Smooth muscle cell (in vitro differentiated cells): Measurements from ENCODE around the gene NOB1. TPM values are rescaled to one million over a fixed set of nuclear protein-coding genes. Genes with fewer than 3 reads are reported as not detected.

Experiments
- DNase-seq: peaks from one replicate; lab custom pipeline; 2025; ENCODE audit not compliant: unreplicated experiment; lab: John Stamatoyannopoulos, UW
- H2AFZ ChIP-seq: fragments of 200-600 bp; sonication (generic); 2 replicates; pipeline ENCODE4 v1.6.0; 2016; ENCODE audit warnings: antibody characterized with exemption, low read depth, mild to moderate bottlenecking
- H3F3A ChIP-seq: fragments of 200-600 bp; sonication (generic); 2 replicates; pipeline ENCODE4 v1.6.0; 2017; ENCODE audit warnings: antibody characterized with exemption, low read depth
- H3K27ac ChIP-seq: fragments of 200-600 bp; sonication (generic); 2 replicates; pipeline ENCODE4 v1.5.1; 2016; ENCODE audit warnings: low read depth, mild to moderate bottlenecking
- H3K27me3 ChIP-seq: fragments of 200-600 bp; sonication (generic); 2 replicates; pipeline ENCODE4 v1.6.1; 2016; ENCODE audit warnings: low read depth, mild to moderate bottlenecking
- H3K36me3 ChIP-seq: fragments of 200-600 bp; sonication (generic); 2 replicates; pipeline ENCODE4 v1.5.1; 2016; ENCODE audit warnings: low read depth
- H3K4me1 ChIP-seq: fragments of 200-600 bp; sonication (generic); 2 replicates; pipeline ENCODE4 v1.5.1; 2016; ENCODE audit warnings: low read depth
- H3K4me2 ChIP-seq: fragments of 200-600 bp; sonication (generic); 2 replicates; pipeline ENCODE4 v1.6.0; 2016; ENCODE audit warnings: mild to moderate bottlenecking
- H3K4me3 ChIP-seq: fragments of 200-600 bp; sonication (generic); 2 replicates; pipeline ENCODE4 v1.5.1; 2016; ENCODE audit warnings: mild to moderate bottlenecking
- H3K79me2 ChIP-seq: fragments of 200-600 bp; sonication (generic); 2 replicates; pipeline ENCODE4 v1.6.0; 2016; ENCODE audit warnings: low read depth, mild to moderate bottlenecking
- H3K9ac ChIP-seq: fragments of 200-600 bp; sonication (generic); 2 replicates; pipeline ENCODE4 v1.6.0; 2016; ENCODE audit warnings: low read depth
- H3K9me3 ChIP-seq: fragments of 200-600 bp; sonication (generic); replicated peaks from 2 replicates; pipeline ENCODE4 v1.5.1; 2016; ENCODE audit warnings: low read depth
- H4K20me1 ChIP-seq: fragments of 200-600 bp; sonication (generic); 2 replicates; pipeline ENCODE4 v1.6.0; 2016; ENCODE audit warnings: low read depth
- CTCF ChIP-seq: fragments of 200-600 bp; sonication (generic); IDR thresholded peaks from 2 replicates; pipeline ENCODE4 v1.5.1; 2017; ENCODE audit warnings: borderline replicate concordance, mild to moderate bottlenecking, antibody characterized with exemption; ENCODE audit not compliant: insufficient read depth, poor library complexity, severe bottlenecking
- WGBS: methylation state at CpG from one replicate; pipeline ENCODE4 v1.1.7; 2016; ENCODE audit warnings: low lambda C conversion rate; 5-methylcytosine and 5-hydroxymethylcytosine counted together
- polyA plus RNA-seq: library from polyadenylated mRNA; unstranded; fragments of >200 nt; fragmentation: Nextera tagmentation; extraction: Ambion mirVana; gene quantifications from 2 replicates; pipeline ENCODE4 v1.2.1, GENCODE V29; 2016
- total RNA-seq: library from RNA; depleted of rRNA; stranded (reverse); fragments of >200 nt; gene quantifications from 2 replicates; pipeline ENCODE4 v1.2.3, GENCODE V29; 2014

The NOB1 gene
- total and polyA plus RNA-seq, 2 experiments from 2014 or later = 20.6 to 24.2 TPM

GRCh38 chr16:69706975-69707340, 47.8 kb downstream of the NOB1 start:
- no peak overlapping the region for H3K4me3 ChIP-seq
- H3K4me2 ChIP-seq = no peak overlapping the region
- no peak for TF ChIP-seq CTCF
- peaks cover 15% of the 10 kb centered on the region for H3F3A ChIP-seq
- H3K9me3 ChIP-seq = no peaks in the 10 kb centered on the region
- H3K36me3 ChIP-seq = no peaks in the 10 kb centered on the region
- H3K27ac ChIP-seq = peak overlapping the region; percentile 29
- peaks cover 9% of the 10 kb centered on the region for H3K79me2 ChIP-seq
- no peaks in the 10 kb centered on the region for H3K27me3 ChIP-seq
- 72% methylated on average over 2 of the region's 2 CpGs for WGBS
- no peak overlapping the region for H2AFZ ChIP-seq
- H4K20me1 ChIP-seq = peaks cover 20% of the 10 kb centered on the region
- H3K9ac ChIP-seq = no peak overlapping the region
- no peak for DNase-seq
- no peaks in the 10 kb centered on the region for H3K4me1 ChIP-seq

- H3F3A ChIP-seq = peaks cover 14% of the 10 kb centered on the region
- no peaks in the 10 kb centered on the region for H3K9me3 ChIP-seq
- H3K79me2 ChIP-seq = peaks cover 9% of the 10 kb centered on the region
- no peak overlapping the region for H3K4me3 ChIP-seq
- H3K4me1 ChIP-seq = no peaks in the 10 kb centered on the region
- WGBS = 75% methylated on average over 1 of the region's 1 CpG
- no peak overlapping the region for H3K4me2 ChIP-seq
- no peaks in the 10 kb centered on the region for H3K36me3 ChIP-seq
- peaks cover 26% of the 10 kb centered on the region for H4K20me1 ChIP-seq
- H3K27ac ChIP-seq = peak overlapping the region; percentile 29
- no peak for TF ChIP-seq CTCF
- no peak overlapping the region for H3K9ac ChIP-seq
- no peak for DNase-seq
- no peak overlapping the region for H2AFZ ChIP-seq
- H3K27me3 ChIP-seq = no peaks in the 10 kb centered on the region
Observed at GRCh38 chr16:69706256-69706974, 48.3 kb downstream of the NOB1 start.

- H3K4me1 ChIP-seq = no peaks in the 10 kb centered on the region
- no peak overlapping the region for H3K4me3 ChIP-seq
- H4K20me1 ChIP-seq = peaks cover 31% of the 10 kb centered on the region
- H3K79me2 ChIP-seq = peaks cover 32% of the 10 kb centered on the region
- H3K27ac ChIP-seq = peak overlapping the region; percentile 16
- no peak for DNase-seq
- H3K36me3 ChIP-seq = no peaks in the 10 kb centered on the region
- WGBS = 93% methylated on average over 2 of the region's 2 CpGs
- no peaks in the 10 kb centered on the region for H3K27me3 ChIP-seq
- peaks cover 2% of the 10 kb centered on the region for H3F3A ChIP-seq
- H2AFZ ChIP-seq = no peak overlapping the region
- H3K9ac ChIP-seq = no peak overlapping the region
- H3K4me2 ChIP-seq = no peak overlapping the region
- H3K9me3 ChIP-seq = no peaks in the 10 kb centered on the region
- TF ChIP-seq CTCF = no peak
Observed at GRCh38 chr16:69703638-69704037, 51.1 kb downstream of the NOB1 start.

- Histone ChIP-seq H3K4me3 (no peak overlapping the region), H3K9ac (no peak overlapping the region), H3K27me3 (no peaks in the 10 kb centered on the region), H2AFZ (no peak overlapping the region), H3K27ac (no peak overlapping the region), H3K4me1 (no peaks in the 10 kb centered on the region), H3K79me2 (peaks cover 48% of the 10 kb centered on the region), H4K20me1 (peaks cover 42% of the 10 kb centered on the region), H3F3A (no peaks in the 10 kb centered on the region), H3K4me2 (no peak overlapping the region), H3K36me3 (no peaks in the 10 kb centered on the region), H3K9me3 (no peaks in the 10 kb centered on the region)
- TF ChIP-seq CTCF = no peak
- 97% methylated on average over 2 of the region's 2 CpGs for WGBS
- no peak for DNase-seq
Observed at GRCh38 chr16:69701866-69702265, 52.9 kb downstream of the NOB1 start.
